Neural cell (in vitro differentiated cells): Measurements from ENCODE around the gene CANT1. TPM values are rescaled to one million over a fixed set of nuclear protein-coding genes. Genes with fewer than 3 reads are reported as not detected.
A peak's percentile ranks its signal among the peaks of the same experiment; 100 is the strongest.

Experiments used
- H2AFZ ChIP-seq: fragments of 200-600, 300-800 bp; sonication (generic), shearing (Covaris generic); 2 replicates; pipeline ENCODE4 v1.6.0; 2014; ENCODE audit warnings: low read depth, mild to moderate bottlenecking, antibody characterized with exemption, low read length, moderate library complexity
- H3F3A ChIP-seq: fragments of 200-600 bp; shearing (Covaris generic); 2 replicates; pipeline ENCODE4 v1.6.1; 2016; ENCODE audit warnings: mild to moderate bottlenecking, moderate library complexity, mixed read lengths, antibody characterized with exemption, low read length; ENCODE audit not compliant: insufficient read depth, poor library complexity, severe bottlenecking
- H3K27ac ChIP-seq: fragments of 200-600, 300-800 bp; sonication (generic), shearing (Covaris generic); 2 replicates; pipeline ENCODE4 v1.5.1; 2014; ENCODE audit warnings: mild to moderate bottlenecking, low read length, moderate library complexity
- H3K27me3 ChIP-seq: fragments of 300-800, 200-600 bp; sonication (generic), shearing (Covaris generic); 2 replicates; pipeline ENCODE4 v1.6.0; 2014; ENCODE audit warnings: mild to moderate bottlenecking, low read depth, low read length, moderate library complexity; ENCODE audit not compliant: insufficient read depth
- H3K36me3 ChIP-seq: fragments of 300-800, 200-600 bp; sonication (generic), shearing (Covaris generic); 2 replicates; pipeline ENCODE4 v1.5.1; 2014; ENCODE audit warnings: mild to moderate bottlenecking, antibody characterized with exemption, low read length, moderate library complexity; ENCODE audit not compliant: insufficient read depth
- H3K4me2 ChIP-seq: fragments of 300-800, 200-600 bp; sonication (generic), shearing (Covaris generic); 2 replicates; pipeline ENCODE4 v1.6.0; 2014; ENCODE audit warnings: mild to moderate bottlenecking, low read length
- H3K4me3 ChIP-seq: fragments of 300-800, 200-600 bp; sonication (generic), shearing (Covaris generic); 2 replicates; pipeline ENCODE4 v1.5.1; 2014; ENCODE audit warnings: mild to moderate bottlenecking, low read length, moderate library complexity
- H3K79me2 ChIP-seq: fragments of 200-600 bp; shearing (Covaris generic); replicated peaks from 2 replicates; pipeline ENCODE4 v1.6.0; 2014; ENCODE audit warnings: mild to moderate bottlenecking, low read length, moderate library complexity; ENCODE audit not compliant: insufficient read depth
- H3K9ac ChIP-seq: fragments of 300-800, 200-600 bp; sonication (generic), shearing (Covaris generic); 2 replicates; pipeline ENCODE4 v1.6.1; 2016; ENCODE audit warnings: mild to moderate bottlenecking, low read length, mixed read lengths
- H3K9me2 ChIP-seq: fragments of 200-600 bp; shearing (Covaris generic); 2 replicates; pipeline ENCODE4 v1.6.1; 2016; ENCODE audit warnings: mild to moderate bottlenecking, low read length, mixed read lengths; ENCODE audit not compliant: insufficient read depth
- H3K9me3 ChIP-seq: fragments of 200-600, 300-800 bp; sonication (generic), shearing (Covaris generic); 2 replicates; pipeline ENCODE4 v1.6.1; 2016; ENCODE audit warnings: mild to moderate bottlenecking, mixed run types, low read length, moderate library complexity, mixed read lengths
- H4K20me1 ChIP-seq: fragments of 200-600 bp; shearing (Covaris generic); 2 replicates; pipeline ENCODE4 v1.6.1; 2016; ENCODE audit warnings: mild to moderate bottlenecking, mixed run types; ENCODE audit not compliant: insufficient read depth
- EP300 ChIP-seq: fragments of 450-650 bp; conservative IDR thresholded peaks from 2 replicates; pipeline ENCODE4 v1.6.1; 2014; ENCODE audit warnings: antibody characterized with exemption, mild to moderate bottlenecking, moderate library complexity; ENCODE audit not compliant: poor library complexity, severe bottlenecking
- EZH2 ChIP-seq: fragments of 200-600, 300-800 bp; shearing (Covaris generic), sonication (generic); IDR thresholded peaks from 2 replicates; pipeline ENCODE4 v1.6.1; 2014; ENCODE audit warnings: antibody characterized with exemption, low read length, borderline replicate concordance, mild to moderate bottlenecking; ENCODE audit not compliant: insufficient read depth, poor library complexity, severe bottlenecking
- MXI1 ChIP-seq: fragments of 450-650 bp; conservative IDR thresholded peaks from 2 replicates; pipeline ENCODE4 v1.6.1; 2014; ENCODE audit warnings: antibody characterized with exemption, mild to moderate bottlenecking; ENCODE audit not compliant: poor library complexity, severe bottlenecking
- POLR2AphosphoS5 ChIP-seq: IDR thresholded peaks from 2 replicates; pipeline ENCODE4 v1.6.1; 2012
- RAD21 ChIP-seq: fragments of 450-650 bp; conservative IDR thresholded peaks from 2 replicates; pipeline ENCODE4 v1.6.1; 2014; ENCODE audit warnings: antibody characterized with exemption, mild to moderate bottlenecking, moderate library complexity
- SMC3 ChIP-seq: fragments of 450-650 bp; conservative IDR thresholded peaks from 2 replicates; pipeline ENCODE4 v1.6.1; 2014; ENCODE audit warnings: antibody characterized with exemption, mild to moderate bottlenecking, moderate library complexity; ENCODE audit not compliant: poor library complexity
- TAF1 ChIP-seq: IDR thresholded peaks from 2 replicates; pipeline ENCODE4 v1.6.1; 2012; ENCODE audit warnings: low read depth
- polyA plus RNA-seq: library from polyadenylated mRNA; depleted of rRNA; stranded (reverse); fragments of >200 nt; gene quantifications from 2 replicates; pipeline ENCODE4 v1.2.3, GENCODE V29; 2014
- TF ChIP-seq, protein P1 (sequence below): IDR thresholded peaks from 2 replicates; pipeline ENCODE4 v1.6.1; 2012; ENCODE audit warnings: borderline replicate concordance
- TF ChIP-seq, protein P2 (sequence below): fragments of 450-650 bp; IDR thresholded peaks from 2 replicates; pipeline ENCODE4 v1.5.1; 2014; ENCODE audit warnings: antibody characterized with exemption, mild to moderate bottlenecking, moderate library complexity; ENCODE audit not compliant: poor library complexity, severe bottlenecking

CANT1 gene
- polyA plus RNA-seq, 1 donor from 2014 or later = 17.7 TPM

DNA sequence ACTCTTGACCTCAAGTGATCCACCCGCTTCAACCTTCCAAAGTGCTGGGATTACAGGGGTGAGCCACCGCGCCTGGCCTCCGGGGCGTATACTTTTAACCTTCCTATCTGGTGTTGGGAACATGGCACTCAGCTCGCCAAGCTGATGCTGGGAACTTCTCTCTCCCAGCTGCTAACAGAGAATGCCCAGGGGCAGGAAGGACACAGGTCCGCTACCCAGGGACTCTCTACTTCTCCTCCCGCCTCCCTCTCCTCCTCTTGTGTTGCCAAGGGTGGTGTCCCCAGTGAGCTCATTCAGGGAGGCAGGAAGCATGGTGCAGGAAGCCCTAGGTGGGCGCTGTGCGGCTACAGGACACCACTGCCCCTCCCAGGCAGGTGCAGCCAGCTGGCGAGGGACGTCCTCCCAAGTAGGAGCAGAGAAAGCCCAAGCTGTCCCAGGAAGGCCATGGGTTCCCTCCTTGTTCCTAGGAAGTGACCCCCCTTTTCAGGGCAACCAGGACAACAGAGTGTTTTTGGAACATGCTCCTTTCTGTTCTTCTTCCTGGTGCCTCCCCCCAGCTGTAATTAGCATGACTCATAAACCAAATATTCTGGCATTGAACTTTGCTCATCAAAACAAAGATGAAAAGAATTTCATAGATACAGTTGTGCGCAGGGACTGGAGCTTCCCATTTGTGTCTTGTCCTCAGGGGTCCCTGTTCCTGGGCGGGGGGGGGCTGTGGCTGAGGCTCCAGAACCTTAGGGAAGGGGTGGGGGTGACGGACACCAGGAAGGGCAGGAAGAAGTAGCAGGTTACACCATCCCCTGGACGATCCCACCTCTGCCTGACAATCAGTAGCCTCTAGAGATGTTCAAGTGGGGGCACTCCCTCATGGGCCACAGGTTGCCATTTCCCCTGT, 17.1 kb upstream of the CANT1 start:
- H3K4me2 ChIP-seq = no peak overlapping the region
- H2AFZ ChIP-seq = no peak overlapping the region

DNA sequence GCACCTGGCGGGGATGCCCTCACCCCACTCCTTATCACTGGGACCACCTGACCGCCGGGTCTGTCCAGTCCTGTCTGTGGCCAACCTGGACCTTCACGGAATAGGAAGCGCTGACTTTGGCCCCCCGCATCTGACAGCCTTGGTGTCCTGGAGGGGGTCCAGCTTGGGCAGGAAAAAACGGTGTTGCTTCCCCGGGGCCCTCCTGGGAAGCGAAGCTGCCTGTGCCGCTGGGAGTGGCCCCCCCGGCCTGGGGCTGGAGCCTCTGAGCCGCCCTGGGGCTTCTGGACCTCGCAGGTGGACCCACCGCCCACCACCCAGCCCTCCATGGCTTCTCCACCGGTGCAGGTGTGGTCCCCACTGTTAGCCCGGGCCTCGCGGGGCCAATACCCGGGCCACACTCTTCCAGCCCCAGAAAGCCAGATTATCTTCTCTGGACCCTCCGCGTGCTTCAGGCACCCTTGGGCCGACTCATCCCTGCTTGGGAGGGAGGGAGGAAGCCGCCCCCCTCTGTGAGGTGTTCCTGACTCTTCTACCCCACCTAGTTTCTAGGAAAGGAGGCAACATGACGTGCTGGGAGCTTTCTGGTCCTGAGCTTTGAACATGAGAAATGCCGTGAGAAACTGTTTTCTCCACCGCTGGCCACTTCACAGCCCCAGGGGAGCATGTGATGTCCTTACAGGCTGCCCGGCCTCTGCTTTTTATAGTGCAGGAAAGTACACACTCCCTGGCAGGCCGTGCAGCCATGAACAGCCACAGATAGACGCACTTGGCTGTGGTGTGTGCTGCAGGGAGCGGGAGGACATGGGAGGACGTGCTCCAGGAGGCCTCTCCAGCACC, 15.6 kb upstream of the CANT1 start:
- Histone ChIP-seq H3K79me2 (no peaks in the 10 kb centered on the region), H3K36me3 (no peaks in the 10 kb centered on the region), H3K27me3 (peaks cover 24% of the 10 kb centered on the region), H3K9me2 (no peaks in the 10 kb centered on the region), H3F3A (no peaks in the 10 kb centered on the region), H4K20me1 (no peaks in the 10 kb centered on the region), H3K9ac (no peak overlapping the region), H3K4me2 (no peak overlapping the region), H3K4me3 (peak overlapping the region; percentile 82), H2AFZ (no peak overlapping the region), H3K9me3 (no peaks in the 10 kb centered on the region), H3K27ac (no peak overlapping the region)
- TF ChIP-seq, protein P1, sequence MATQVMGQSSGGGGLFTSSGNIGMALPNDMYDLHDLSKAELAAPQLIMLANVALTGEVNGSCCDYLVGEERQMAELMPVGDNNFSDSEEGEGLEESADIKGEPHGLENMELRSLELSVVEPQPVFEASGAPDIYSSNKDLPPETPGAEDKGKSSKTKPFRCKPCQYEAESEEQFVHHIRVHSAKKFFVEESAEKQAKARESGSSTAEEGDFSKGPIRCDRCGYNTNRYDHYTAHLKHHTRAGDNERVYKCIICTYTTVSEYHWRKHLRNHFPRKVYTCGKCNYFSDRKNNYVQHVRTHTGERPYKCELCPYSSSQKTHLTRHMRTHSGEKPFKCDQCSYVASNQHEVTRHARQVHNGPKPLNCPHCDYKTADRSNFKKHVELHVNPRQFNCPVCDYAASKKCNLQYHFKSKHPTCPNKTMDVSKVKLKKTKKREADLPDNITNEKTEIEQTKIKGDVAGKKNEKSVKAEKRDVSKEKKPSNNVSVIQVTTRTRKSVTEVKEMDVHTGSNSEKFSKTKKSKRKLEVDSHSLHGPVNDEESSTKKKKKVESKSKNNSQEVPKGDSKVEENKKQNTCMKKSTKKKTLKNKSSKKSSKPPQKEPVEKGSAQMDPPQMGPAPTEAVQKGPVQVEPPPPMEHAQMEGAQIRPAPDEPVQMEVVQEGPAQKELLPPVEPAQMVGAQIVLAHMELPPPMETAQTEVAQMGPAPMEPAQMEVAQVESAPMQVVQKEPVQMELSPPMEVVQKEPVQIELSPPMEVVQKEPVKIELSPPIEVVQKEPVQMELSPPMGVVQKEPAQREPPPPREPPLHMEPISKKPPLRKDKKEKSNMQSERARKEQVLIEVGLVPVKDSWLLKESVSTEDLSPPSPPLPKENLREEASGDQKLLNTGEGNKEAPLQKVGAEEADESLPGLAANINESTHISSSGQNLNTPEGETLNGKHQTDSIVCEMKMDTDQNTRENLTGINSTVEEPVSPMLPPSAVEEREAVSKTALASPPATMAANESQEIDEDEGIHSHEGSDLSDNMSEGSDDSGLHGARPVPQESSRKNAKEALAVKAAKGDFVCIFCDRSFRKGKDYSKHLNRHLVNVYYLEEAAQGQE = no peak
- TF ChIP-seq SMC3 (no peak), RAD21 (no peak), MXI1 (no peak), POLR2AphosphoS5 (no peak), TAF1 (no peak), EZH2 (no peak), EP300 (no peak)
- TF ChIP-seq, protein P2, sequence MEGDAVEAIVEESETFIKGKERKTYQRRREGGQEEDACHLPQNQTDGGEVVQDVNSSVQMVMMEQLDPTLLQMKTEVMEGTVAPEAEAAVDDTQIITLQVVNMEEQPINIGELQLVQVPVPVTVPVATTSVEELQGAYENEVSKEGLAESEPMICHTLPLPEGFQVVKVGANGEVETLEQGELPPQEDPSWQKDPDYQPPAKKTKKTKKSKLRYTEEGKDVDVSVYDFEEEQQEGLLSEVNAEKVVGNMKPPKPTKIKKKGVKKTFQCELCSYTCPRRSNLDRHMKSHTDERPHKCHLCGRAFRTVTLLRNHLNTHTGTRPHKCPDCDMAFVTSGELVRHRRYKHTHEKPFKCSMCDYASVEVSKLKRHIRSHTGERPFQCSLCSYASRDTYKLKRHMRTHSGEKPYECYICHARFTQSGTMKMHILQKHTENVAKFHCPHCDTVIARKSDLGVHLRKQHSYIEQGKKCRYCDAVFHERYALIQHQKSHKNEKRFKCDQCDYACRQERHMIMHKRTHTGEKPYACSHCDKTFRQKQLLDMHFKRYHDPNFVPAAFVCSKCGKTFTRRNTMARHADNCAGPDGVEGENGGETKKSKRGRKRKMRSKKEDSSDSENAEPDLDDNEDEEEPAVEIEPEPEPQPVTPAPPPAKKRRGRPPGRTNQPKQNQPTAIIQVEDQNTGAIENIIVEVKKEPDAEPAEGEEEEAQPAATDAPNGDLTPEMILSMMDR = no peak

More for the DNA sequence above, 17.1 kb upstream of the CANT1 start:
- Histone ChIP-seq H3K27me3 (peaks cover 24% of the 10 kb centered on the region), H3K27ac (no peak overlapping the region), H3K4me3 (no peak overlapping the region), H3F3A (no peaks in the 10 kb centered on the region), H3K79me2 (no peaks in the 10 kb centered on the region), H3K9me2 (no peaks in the 10 kb centered on the region), H4K20me1 (no peaks in the 10 kb centered on the region), H3K9ac (no peak overlapping the region), H3K36me3 (no peaks in the 10 kb centered on the region), H3K9me3 (no peaks in the 10 kb centered on the region)
- TF ChIP-seq EP300 (no peak), MXI1 (no peak), SMC3 (no peak)
- TF ChIP-seq, protein P1 = no peak
